ENCODE measurements around the gene SLC1A3. TPM values are rescaled to one million over a fixed set of nuclear protein-coding genes. Genes with fewer than 3 reads are reported as not detected.

The SLC1A3 gene
- total RNA-seq, 1 donor from 2014 or later = 1.6 TPM

DNA sequence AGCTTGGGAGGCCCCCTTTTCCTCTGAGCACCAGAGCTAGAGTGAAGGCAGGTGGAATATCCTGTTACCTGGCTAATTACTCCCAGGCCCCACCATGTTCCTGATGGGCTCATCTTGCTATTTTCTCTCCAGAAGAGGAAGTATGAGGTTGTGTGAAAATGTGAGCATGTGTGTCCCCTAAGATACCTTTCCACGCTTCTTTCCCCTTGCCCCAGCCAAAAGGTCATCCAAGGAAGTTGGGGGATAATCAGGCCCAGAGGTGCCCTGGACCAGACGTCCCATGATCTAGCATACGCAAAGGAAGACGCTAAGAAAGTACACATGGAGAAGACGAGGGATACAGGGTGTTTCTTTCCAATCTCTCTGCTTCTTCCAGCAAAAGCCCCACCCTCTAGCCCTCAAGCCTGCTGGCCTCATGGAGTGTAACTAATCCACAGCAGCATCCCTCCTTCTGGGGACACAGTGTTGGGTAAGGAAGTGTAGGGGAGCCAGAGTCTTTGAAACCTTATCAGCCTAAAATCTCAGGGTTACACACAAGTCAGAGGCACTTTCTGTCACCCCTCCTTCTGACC is 115.3 kb downstream of the SLC1A3 start:
- TF ChIP-seq, protein P1, sequence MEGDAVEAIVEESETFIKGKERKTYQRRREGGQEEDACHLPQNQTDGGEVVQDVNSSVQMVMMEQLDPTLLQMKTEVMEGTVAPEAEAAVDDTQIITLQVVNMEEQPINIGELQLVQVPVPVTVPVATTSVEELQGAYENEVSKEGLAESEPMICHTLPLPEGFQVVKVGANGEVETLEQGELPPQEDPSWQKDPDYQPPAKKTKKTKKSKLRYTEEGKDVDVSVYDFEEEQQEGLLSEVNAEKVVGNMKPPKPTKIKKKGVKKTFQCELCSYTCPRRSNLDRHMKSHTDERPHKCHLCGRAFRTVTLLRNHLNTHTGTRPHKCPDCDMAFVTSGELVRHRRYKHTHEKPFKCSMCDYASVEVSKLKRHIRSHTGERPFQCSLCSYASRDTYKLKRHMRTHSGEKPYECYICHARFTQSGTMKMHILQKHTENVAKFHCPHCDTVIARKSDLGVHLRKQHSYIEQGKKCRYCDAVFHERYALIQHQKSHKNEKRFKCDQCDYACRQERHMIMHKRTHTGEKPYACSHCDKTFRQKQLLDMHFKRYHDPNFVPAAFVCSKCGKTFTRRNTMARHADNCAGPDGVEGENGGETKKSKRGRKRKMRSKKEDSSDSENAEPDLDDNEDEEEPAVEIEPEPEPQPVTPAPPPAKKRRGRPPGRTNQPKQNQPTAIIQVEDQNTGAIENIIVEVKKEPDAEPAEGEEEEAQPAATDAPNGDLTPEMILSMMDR (IDR thresholded peaks at IDR 0.05; ENCODE audit: partially characterized antibody, unreplicated experiment) = no peak
- H3K9me3 Mint-ChIP-seq (ENCODE audit: unreplicated experiment) = no peaks in the 10 kb centered on the region
- DNase-seq = no peak
- H3K27me3 Mint-ChIP-seq (ENCODE audit: unreplicated experiment) = no peaks in the 10 kb centered on the region
- H3K27ac Mint-ChIP-seq (ENCODE audit: unreplicated experiment) = no peak overlapping the region
- peaks cover 4% of the 10 kb centered on the region for H3K4me1 Mint-ChIP-seq (ENCODE audit: low read depth, unreplicated experiment)
- no peak overlapping the region for H3K4me3 Mint-ChIP-seq (ENCODE audit: unreplicated experiment)
- H3K36me3 Mint-ChIP-seq (ENCODE audit: unreplicated experiment) = no peaks in the 10 kb centered on the region

GRCh38 chr5:36722900-36723299 is 116.5 kb downstream of the SLC1A3 start:
- no peaks in the 10 kb centered on the region for H3K36me3 Mint-ChIP-seq (ENCODE audit: unreplicated experiment)
- H3K4me1 Mint-ChIP-seq (ENCODE audit: low read depth, unreplicated experiment) = peaks cover 4% of the 10 kb centered on the region
- H3K9me3 Mint-ChIP-seq (ENCODE audit: unreplicated experiment) = no peaks in the 10 kb centered on the region
- TF ChIP-seq, protein P1 (IDR thresholded peaks at IDR 0.05; ENCODE audit: partially characterized antibody, unreplicated experiment) = no peak
- H3K27me3 Mint-ChIP-seq (ENCODE audit: unreplicated experiment) = no peaks in the 10 kb centered on the region
- H3K4me3 Mint-ChIP-seq (ENCODE audit: unreplicated experiment) = no peak overlapping the region
- H3K27ac Mint-ChIP-seq (ENCODE audit: unreplicated experiment) = no peak overlapping the region
- DNase-seq = no peak

DNA sequence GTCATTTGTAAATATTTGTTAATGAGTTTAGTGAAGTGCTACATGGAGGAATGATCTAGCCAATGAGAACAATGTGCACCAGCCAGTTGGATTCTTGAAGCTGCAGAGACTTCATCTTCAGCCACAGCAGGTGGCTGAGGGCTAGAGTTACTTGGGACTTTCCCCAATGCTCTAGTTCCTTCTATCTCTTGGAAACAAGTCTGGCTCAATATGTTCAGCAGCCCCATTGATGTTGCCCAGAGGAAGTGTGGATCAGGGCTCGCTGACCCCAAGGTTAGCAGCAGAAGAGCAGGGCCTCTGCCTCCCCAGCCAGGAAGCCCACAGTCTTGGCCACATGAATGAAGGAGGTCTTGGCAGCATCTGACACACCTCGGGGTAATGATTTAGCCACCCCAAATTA is 117.5 kb downstream of the SLC1A3 start:
- no peak overlapping the region for H3K4me3 Mint-ChIP-seq (ENCODE audit: unreplicated experiment)

GRCh38 chr5:36724467-36725332 is 118.3 kb downstream of the SLC1A3 start:
- no peak overlapping the region for H3K27ac Mint-ChIP-seq (ENCODE audit: unreplicated experiment)
- no peaks in the 10 kb centered on the region for H3K36me3 Mint-ChIP-seq (ENCODE audit: unreplicated experiment)
- no peak for DNase-seq
- H3K27me3 Mint-ChIP-seq (ENCODE audit: unreplicated experiment) = no peaks in the 10 kb centered on the region
- H3K9me3 Mint-ChIP-seq (ENCODE audit: unreplicated experiment) = no peaks in the 10 kb centered on the region
- TF ChIP-seq, protein P1 (IDR thresholded peaks at IDR 0.05; ENCODE audit: partially characterized antibody, unreplicated experiment) = no peak
- H3K4me3 Mint-ChIP-seq (ENCODE audit: unreplicated experiment) = no peak overlapping the region
- H3K4me1 Mint-ChIP-seq (ENCODE audit: low read depth, unreplicated experiment) = peaks cover 2% of the 10 kb centered on the region

More for the DNA sequence above, 117.5 kb downstream of the SLC1A3 start:
- Mint-ChIP-seq H3K36me3 (ENCODE audit: unreplicated experiment) (no peaks in the 10 kb centered on the region), H3K27me3 (ENCODE audit: unreplicated experiment) (no peaks in the 10 kb centered on the region), H3K9me3 (ENCODE audit: unreplicated experiment) (no peaks in the 10 kb centered on the region), H3K4me1 (ENCODE audit: low read depth, unreplicated experiment) (peaks cover 2% of the 10 kb centered on the region), H3K27ac (ENCODE audit: unreplicated experiment) (no peak overlapping the region)
- no peak for DNase-seq
- TF ChIP-seq, protein P1 (IDR thresholded peaks at IDR 0.05; ENCODE audit: partially characterized antibody, unreplicated experiment) = no peak

DNA sequence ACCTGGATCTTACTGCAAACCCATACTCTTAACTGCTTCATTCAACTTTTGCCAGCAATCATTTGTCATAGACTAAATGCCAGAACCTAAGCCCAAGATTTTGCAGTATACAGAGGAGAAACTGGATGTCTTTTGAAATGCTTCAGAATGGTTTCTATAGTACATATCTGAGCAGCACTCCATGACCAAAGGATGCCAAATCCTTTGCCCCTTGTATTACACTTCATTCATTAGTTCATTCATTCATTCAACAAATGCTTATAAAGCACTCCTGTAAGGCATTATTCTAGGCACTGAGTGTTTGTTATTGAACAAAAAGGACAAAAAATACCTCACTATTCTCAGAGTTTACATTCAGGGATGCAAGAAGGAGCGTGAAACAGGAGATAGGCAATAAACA is 119.9 kb downstream of the SLC1A3 start:
- Mint-ChIP-seq H3K36me3 (ENCODE audit: unreplicated experiment) (no peaks in the 10 kb centered on the region), H3K4me1 (ENCODE audit: low read depth, unreplicated experiment) (peaks cover 2% of the 10 kb centered on the region), H3K27me3 (ENCODE audit: unreplicated experiment) (no peaks in the 10 kb centered on the region), H3K9me3 (ENCODE audit: unreplicated experiment) (no peaks in the 10 kb centered on the region), H3K27ac (ENCODE audit: unreplicated experiment) (no peak overlapping the region), H3K4me3 (ENCODE audit: unreplicated experiment) (no peak overlapping the region)
- TF ChIP-seq, protein P1 (IDR thresholded peaks at IDR 0.05; ENCODE audit: partially characterized antibody, unreplicated experiment) = no peak
- no peak for DNase-seq
